Loucy (cell line): ENCODE data around the gene ZMYM3.

Experiments
- CTCF ChIP-seq: fragments of 200-600 bp; sonication (generic); conservative IDR thresholded peaks from 2 replicates; pipeline ENCODE4 v1.5.1; 2014; ENCODE audit warnings: mild to moderate bottlenecking, antibody characterized with exemption, low read length
- EZH2phosphoT487 ChIP-seq: fragments of 200-600 bp; IDR thresholded peaks from 2 replicates; pipeline ENCODE4 v1.6.1; 2018; ENCODE audit warnings: antibody characterized with exemption, mild to moderate bottlenecking, moderate library complexity, borderline replicate concordance

GRCh38 chrX:71251466-71251973 is 2.4 kb downstream of the ZMYM3 start:
- TF ChIP-seq CTCF (no peak), EZH2phosphoT487 (no peak)
